ENCODE data around the gene PPP1R16B.

GRCh38 chr20:38810926-38811630 lies 5.6 kb downstream of the PPP1R16B start:
- TF ChIP-seq YY1 (IDR thresholded peaks at IDR 0.05; ENCODE audit: insufficient read depth, insufficient read length) (no peak), SUZ12 (IDR thresholded peaks at IDR 0.05; ENCODE audit: extremely low read depth, insufficient read depth, insufficient read length) (no peak)

Data from NT2/D1 (cell line).